B cell (primary cell): ENCODE data around the gene RELL2. TPM values are rescaled to one million over a fixed set of nuclear protein-coding genes. Genes with fewer than 3 reads are reported as not detected.

Source experiments
- ATAC-seq: fragments of 200-7000 bp; cut with Tn5 transposase; one replicate; pipeline ENCODE4 v1.10.0; 2021; ENCODE audit warnings: low read depth, mild to moderate bottlenecking, moderate number of reproducible peaks, moderate library complexity
- CTCF ChIA-PET: fragments of 350-600 bp; sonication (Branson Sonifier 250); formaldehyde crosslinking; loops from one replicate; lab custom pipeline; 2021; ENCODE audit warnings: antibody characterized with exemption, inconsistent platforms; lab: Charles Lee
- POLR2A ChIA-PET: fragments of 350-600 bp; sonication (Branson Sonifier 250); formaldehyde crosslinking; loops from one replicate; lab custom pipeline; 2021; ENCODE audit warnings: antibody characterized with exemption; lab: Charles Lee
- DNase-seq: peaks from one replicate; pipeline ENCODE4 v3.0.0; 2013
- H2AFZ ChIP-seq: 2 replicates; pipeline ENCODE4 v1.6.1; 2012; ENCODE audit warnings: mild to moderate bottlenecking, low read depth, low read length; ENCODE audit not compliant: insufficient read depth, poor library complexity, severe bottlenecking
- H3K27ac ChIP-seq, 2 donors: 1 replicate in 1 of 2; 2 replicates in 1 of 2; pipeline ENCODE4 v1.5.1; 2012 to 2013; ENCODE audit warnings: low read length in 2 of 2, mild to moderate bottlenecking in 2 of 2, moderate library complexity in 1 of 2
- H3K27me3 ChIP-seq, 4 experiments: fragments of 200-600 bp in 1 of 4; sonication (generic) in 1 of 4; replicated peaks in 1 of 4; 1 replicate in 2 of 4; 2 replicates in 2 of 4; pipeline versions ENCODE4 v1.6.1 to v1.7.0; 2013 to 2016; ENCODE audit warnings: low read length in 3 of 4, mild to moderate bottlenecking in 2 of 4, mixed read lengths in 1 of 4, moderate library complexity in 1 of 4; ENCODE audit not compliant: insufficient read depth in 4 of 4, control insufficient read depth in 3 of 4; ENCODE audit errors: control extremely low read depth in 1 of 4
- H3K36me3 ChIP-seq, 2 experiments: replicated peaks in 1 of 2; 1 replicate in 1 of 2; 2 replicates in 1 of 2; pipeline versions ENCODE4 v1.6.1 to v1.7.1; 2013; ENCODE audit warnings: low read length in 1 of 2; ENCODE audit not compliant: insufficient read depth in 2 of 2, control insufficient read depth in 1 of 2; ENCODE audit errors: control extremely low read depth in 1 of 2, extremely low read depth in 1 of 2
- H3K4me1 ChIP-seq, 2 donors: fragments of 200-600 bp in 1 of 2; sonication (generic) in 1 of 2; 1 replicate in 1 of 2; 2 replicates in 1 of 2; pipeline versions ENCODE4 v1.5.1 to v1.6.1; 2013 to 2017; ENCODE audit warnings: low read length in 2 of 2; ENCODE audit not compliant: control insufficient read depth in 2 of 2, insufficient read depth in 2 of 2
- H3K4me2 ChIP-seq: replicated peaks from 2 replicates; pipeline ENCODE3; 2012; ENCODE audit warnings: mild to moderate bottlenecking, low read depth, low read length; ENCODE audit not compliant: poor library complexity, severe bottlenecking
- H3K4me3 ChIP-seq, 5 experiments: fragments of 200-600 bp in 1 of 5; sonication (generic) in 1 of 5; 1 replicate in 3 of 5; 2 replicates in 2 of 5; pipeline versions ENCODE4 v1.5.1 to v1.7.0; 2011 to 2016; ENCODE audit warnings: low read length in 4 of 5, mild to moderate bottlenecking in 4 of 5, low read depth in 2 of 5, control low read depth in 1 of 5, moderate library complexity in 1 of 5; ENCODE audit not compliant: insufficient read depth in 1 of 5; ENCODE audit errors: control extremely low read depth in 1 of 5, extremely low read depth in 1 of 5
- H3K79me2 ChIP-seq: fragments of 200-600 bp; sonication (generic); one replicate; pipeline ENCODE4 v1.6.0; 2016; ENCODE audit warnings: low read length; ENCODE audit not compliant: control insufficient read depth, insufficient read depth
- H3K9ac ChIP-seq: fragments of 200-600 bp; sonication (generic); 2 replicates; pipeline ENCODE4 v1.6.1; 2017; ENCODE audit warnings: mild to moderate bottlenecking, low read length, moderate library complexity
- H3K9me3 ChIP-seq, 3 donors: one replicate each; pipeline versions ENCODE4 v1.6.1 to v1.7.1; 2013; ENCODE audit warnings: low read length in 2 of 3; ENCODE audit not compliant: control insufficient read depth in 2 of 3, insufficient read depth in 1 of 3; ENCODE audit errors: control extremely low read depth in 1 of 3
- H4K20me1 ChIP-seq: 2 replicates; pipeline ENCODE4 v1.6.0; 2012; ENCODE audit warnings: mild to moderate bottlenecking, low read length; ENCODE audit not compliant: insufficient read depth, control insufficient read depth, poor library complexity, severe bottlenecking
- H3K27ac Mint-ChIP-seq: one replicate; pipeline ENCODE4 v1.8.0; 2021; ENCODE audit warnings: mixed read lengths
- H3K27me3 Mint-ChIP-seq: one replicate; pipeline ENCODE4 v1.8.0; 2021; ENCODE audit warnings: mixed read lengths
- H3K4me1 Mint-ChIP-seq: one replicate; pipeline ENCODE4 v1.8.0; 2021; ENCODE audit warnings: mixed read lengths
- H3K4me3 Mint-ChIP-seq: one replicate; pipeline ENCODE4 v1.8.0; 2021; ENCODE audit warnings: mixed read lengths
- H3K9me3 Mint-ChIP-seq: one replicate; pipeline ENCODE4 v1.8.0; 2022; ENCODE audit warnings: mixed read lengths; ENCODE audit not compliant: insufficient read depth
- EZH2 ChIP-seq: IDR thresholded peaks from 2 replicates; pipeline ENCODE4 v1.6.1; 2012; ENCODE audit warnings: borderline replicate concordance, low read depth, mild to moderate bottlenecking, moderate library complexity, low read length; ENCODE audit not compliant: insufficient read depth, poor library complexity, severe bottlenecking
- WGBS: methylation state at CpG from one replicate; pipeline ENCODE4 v1.1.5; 2013; ENCODE audit warnings: missing lambda C conversion rate; ENCODE audit not compliant: insufficient coverage; 5-methylcytosine and 5-hydroxymethylcytosine counted together
- intact Hi-C: fragments of 100-400 bp; cut with micrococcal nuclease; formaldehyde crosslinking; loops from one replicate; pipeline ENCODE4 v1.10.0; 2022
- polyA plus RNA-seq: library from polyadenylated mRNA; depleted of rRNA; stranded (reverse); fragments of >200 nt; gene quantifications from 2 replicates; pipeline ENCODE4 v1.2.3, GENCODE V29; 2012
- total RNA-seq, 2 donors: library from RNA; stranded (reverse); fragments of 120-200 nt in 1 of 2; gene quantifications; 1 replicate in 1 of 2; 2 replicates in 1 of 2; pipeline versions ENCODE4 v1.2.3 to v1.2.4, GENCODE V29; 2013 to 2022
- TF ChIP-seq, protein P1 (sequence below): fragments of 200-600 bp; IDR thresholded peaks from one replicate; pipeline ENCODE4 v1.8.0; 2022; ENCODE audit warnings: antibody characterized with exemption, mild to moderate bottlenecking

Gene RELL2
- total and polyA plus RNA-seq, 2 donors (not counting 1 experiment from before 2014, with no cell fraction given): 12.1 to 48.9 TPM

DNA sequence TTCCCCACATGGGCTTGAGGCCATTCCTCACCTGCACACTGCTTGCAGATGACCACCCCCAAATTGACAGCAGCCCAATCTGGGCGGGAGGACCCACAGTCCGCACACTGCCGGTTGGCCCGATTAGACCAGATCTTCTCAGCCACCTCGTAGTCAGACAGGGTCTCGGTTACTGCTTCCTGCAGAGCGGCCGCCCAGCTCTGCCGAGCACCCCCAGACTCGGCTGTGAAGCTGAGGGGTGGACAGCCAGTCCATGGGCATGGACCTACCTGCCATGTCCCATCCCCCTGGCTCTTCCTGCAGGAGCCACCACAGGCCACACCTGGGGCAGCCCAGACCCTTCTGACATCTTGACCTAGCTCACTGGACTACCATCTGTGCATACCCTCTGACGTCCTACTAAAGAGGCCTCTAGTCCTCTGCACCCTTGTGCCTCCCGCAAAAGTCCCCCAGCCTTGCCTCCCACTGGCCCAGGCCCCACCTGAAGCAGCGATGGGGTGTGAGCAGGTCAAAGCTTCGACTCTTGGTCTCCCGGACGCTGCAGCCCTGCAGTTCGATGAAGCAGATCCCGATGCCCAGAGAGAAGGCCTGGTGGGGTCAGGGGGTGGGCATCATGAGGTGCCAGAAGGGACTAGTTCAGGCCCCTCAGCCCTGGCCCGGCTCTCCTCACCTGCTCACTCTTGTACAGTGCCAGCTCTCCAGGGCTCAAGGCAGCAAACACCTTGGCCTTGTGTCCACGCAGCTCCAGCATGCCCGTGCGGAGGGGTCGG, 35.5 kb downstream of the RELL2 start:
- no peak for ATAC-seq
- TF ChIP-seq, protein P1, sequence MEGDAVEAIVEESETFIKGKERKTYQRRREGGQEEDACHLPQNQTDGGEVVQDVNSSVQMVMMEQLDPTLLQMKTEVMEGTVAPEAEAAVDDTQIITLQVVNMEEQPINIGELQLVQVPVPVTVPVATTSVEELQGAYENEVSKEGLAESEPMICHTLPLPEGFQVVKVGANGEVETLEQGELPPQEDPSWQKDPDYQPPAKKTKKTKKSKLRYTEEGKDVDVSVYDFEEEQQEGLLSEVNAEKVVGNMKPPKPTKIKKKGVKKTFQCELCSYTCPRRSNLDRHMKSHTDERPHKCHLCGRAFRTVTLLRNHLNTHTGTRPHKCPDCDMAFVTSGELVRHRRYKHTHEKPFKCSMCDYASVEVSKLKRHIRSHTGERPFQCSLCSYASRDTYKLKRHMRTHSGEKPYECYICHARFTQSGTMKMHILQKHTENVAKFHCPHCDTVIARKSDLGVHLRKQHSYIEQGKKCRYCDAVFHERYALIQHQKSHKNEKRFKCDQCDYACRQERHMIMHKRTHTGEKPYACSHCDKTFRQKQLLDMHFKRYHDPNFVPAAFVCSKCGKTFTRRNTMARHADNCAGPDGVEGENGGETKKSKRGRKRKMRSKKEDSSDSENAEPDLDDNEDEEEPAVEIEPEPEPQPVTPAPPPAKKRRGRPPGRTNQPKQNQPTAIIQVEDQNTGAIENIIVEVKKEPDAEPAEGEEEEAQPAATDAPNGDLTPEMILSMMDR: no peak
- no peak for TF ChIP-seq EZH2
- H3K27ac Mint-ChIP-seq: no peak overlapping the region

More for the DNA sequence above, 35.5 kb downstream of the RELL2 start:
- DNase-seq: no peak
- Mint-ChIP-seq H3K4me3 (no peak overlapping the region), H3K9me3 (no peaks in the 10 kb centered on the region), H3K4me1 (no peaks in the 10 kb centered on the region), H3K27me3 (peaks cover 5% of the 10 kb centered on the region)
- Histone ChIP-seq H2AFZ (no peak overlapping the region), H3K4me3 (no peak overlapping the region), H3K79me2 (no peaks in the 10 kb centered on the region), H3K27me3 (no peaks in the 10 kb centered on the region), H3K4me2 (no peak overlapping the region), H3K4me1 (no peaks in the 10 kb centered on the region), H4K20me1 (no peaks in the 10 kb centered on the region), H3K27ac (no peak overlapping the region), H3K9ac (no peak overlapping the region), H3K36me3 (no peaks in the 10 kb centered on the region), H3K9me3 (no peaks in the 10 kb centered on the region)
- ChIA-PET POLR2A (interaction anchor here (0.7 kb wide), 1 partner anchor 11 kb away, joined by 3 read pairs; no protein-coding TSS in a partner anchor), CTCF (interaction anchor here (1.5 to 6.4 kb wide), 2 partner anchors 18 to 21 kb away, joined by 3 to 28 read pairs; no protein-coding TSS in a partner anchor)
- 94% methylated on average over 19 of the region's 23 CpGs for WGBS
- intact Hi-C loops: no loop called here
